T follicular helper cell (primary cell): ENCODE data around the gene SLC38A9.

ENCODE experiments used
- DNase-seq: peaks from one replicate; pipeline ENCODE4 v3.0.0-alpha.2; 2020; ENCODE audit warnings: low read depth

The SLC38A9 gene

DNA sequence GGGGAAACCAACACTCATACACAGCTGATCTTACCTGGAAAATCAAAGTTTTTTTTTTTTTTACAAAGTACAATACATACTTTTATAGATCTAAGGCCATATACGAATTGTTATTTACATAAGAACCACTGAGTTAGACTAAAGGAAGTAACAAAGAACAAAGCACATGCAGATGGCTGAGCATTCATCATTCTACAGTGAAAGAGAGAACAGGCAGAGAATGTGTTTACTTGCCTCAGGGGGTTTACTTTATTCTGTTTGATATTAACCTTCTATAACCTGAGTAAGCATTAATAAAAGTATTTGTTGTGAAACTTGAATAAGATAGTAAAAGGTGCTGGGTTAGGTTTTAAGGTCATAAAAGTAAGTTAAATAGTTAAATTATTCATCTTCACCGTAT is 54.7 kb downstream of the SLC38A9 start:
- DNase-seq: no peak

DNA sequence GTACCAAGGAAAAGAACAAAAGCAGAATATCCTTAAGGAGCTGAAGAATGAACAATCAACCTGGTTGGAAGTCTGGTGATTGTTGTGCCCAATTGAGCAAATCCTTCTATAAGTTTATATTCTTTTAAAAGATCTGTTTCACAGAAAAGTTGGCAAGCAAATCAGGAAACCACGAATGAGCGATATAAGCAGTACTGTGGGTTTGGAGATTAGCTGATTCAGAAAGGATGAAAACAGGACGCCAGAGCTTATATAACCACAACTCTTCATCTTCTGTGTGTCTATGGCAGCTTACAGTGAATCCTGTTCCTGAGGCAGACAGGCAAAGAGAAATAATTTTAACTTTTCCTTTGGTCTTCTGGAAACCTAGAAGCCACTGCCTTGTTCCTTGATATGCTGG is 61.7 kb downstream of the SLC38A9 start:
- no peak for DNase-seq

DNA sequence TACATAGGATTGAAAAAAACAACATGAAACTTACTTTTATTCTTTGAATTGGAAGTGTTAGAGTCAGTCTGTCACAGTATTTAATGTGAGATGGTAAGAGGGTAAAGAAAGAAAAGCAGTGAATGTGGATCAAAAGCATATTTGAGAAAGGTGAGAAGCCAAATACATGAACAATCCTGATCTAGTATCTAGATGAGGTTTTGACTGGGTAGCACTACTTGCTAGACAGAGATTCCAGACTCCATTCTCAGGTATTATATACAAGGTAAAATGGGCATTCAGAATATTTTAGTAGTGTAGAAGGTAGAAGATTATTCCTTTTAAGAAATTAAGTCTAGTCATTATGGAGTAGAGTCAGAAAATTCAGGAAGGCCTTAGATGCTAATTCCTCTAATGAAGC is 62.2 kb downstream of the SLC38A9 start:
- DNase-seq: no peak

DNA sequence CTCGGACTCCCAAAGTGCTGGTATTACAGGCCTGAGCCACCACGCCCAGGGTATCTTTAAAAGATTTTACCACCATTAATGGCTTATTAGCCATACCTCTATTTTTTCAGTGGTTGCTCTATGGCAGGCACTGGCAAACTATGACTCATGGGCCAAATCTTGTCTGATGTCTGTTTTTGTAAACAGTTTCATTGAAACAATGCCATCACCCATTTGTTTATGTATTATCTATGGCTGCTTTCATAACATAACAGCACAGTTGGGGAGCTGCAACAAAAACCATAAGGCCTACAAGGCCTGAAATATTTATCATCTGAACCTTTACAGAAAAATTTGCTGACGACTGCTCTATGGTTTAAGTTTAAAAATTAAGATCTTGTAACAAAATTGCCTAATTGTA is 66.8 kb downstream of the SLC38A9 start:
- DNase-seq: no peak

DNA sequence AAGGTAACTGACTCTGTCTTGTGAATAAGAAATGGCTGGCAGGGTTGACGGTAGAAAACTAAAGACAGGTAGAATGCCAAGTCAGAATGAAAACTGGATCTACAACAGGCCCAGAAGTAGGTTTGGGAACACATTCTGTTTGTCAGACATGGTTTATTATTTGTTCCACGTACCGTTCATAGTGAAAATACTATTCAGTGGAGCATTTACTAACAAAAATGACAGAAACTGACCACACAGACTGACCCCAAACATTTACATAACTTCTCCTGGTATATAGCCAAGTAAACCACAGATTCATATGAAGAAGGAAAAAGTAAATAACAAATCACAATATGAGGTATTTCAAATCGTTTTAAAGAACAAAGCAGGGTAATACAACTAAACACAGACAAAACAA is 73.7 kb downstream of the SLC38A9 start:
- DNase-seq: no peak

DNA sequence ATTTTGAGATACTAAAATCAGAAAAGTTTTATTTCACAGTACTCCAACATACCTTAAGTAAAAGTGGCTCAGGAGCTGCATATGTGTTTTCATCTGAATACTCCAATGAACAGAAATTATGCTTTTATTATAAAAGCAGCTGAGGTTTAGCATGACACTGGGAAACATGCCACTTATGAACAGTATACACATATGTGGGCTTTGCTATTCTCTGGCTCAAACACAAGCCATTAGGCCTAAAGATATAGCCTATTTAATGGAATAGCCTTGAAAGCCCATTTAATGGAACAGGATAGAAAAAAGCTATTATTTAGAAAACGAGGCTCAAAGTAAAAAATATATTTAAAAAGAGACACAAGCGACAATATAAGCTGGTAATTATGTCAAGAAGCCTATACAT is 74.1 kb downstream of the SLC38A9 start:
- no peak for DNase-seq

DNA sequence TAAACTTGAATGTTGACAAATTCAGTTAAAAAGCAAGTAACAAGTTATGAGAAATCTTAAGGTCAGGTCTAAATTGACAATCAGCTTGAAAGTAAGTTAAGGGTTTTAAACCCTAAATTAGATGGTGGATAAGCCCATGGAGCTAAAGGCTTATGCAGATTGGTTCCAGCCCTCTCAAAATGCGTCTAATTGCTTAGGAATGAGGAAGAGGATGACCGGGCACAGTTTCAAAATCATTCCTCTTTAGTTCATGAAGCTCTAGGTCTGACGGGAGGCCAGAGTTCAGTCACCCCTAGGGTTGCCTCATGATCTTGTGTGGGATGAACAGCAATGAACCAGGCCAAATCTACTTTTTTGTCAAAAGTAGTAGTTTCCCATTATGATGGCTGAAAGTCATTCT is 75.4 kb downstream of the SLC38A9 start:
- no peak for DNase-seq

DNA sequence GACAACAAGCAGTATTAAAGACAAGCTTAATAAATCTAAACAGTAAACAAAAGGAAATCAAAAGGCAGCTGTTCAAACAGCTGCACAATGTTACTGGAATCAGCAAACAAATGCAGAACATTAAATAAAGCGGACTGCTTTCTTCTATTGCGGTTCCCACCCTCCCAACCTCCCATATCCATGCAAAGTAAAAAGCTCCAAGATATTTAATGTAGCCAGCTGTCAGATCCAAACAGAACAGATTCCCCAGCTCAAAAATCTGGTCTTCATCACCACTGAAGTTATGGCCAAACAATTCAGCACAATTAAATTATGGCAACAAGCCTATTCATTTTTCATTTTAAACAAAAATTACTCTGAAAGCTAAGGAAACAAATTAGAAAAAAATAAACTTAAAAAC is 75.9 kb downstream of the SLC38A9 start:
- no peak for DNase-seq

DNA sequence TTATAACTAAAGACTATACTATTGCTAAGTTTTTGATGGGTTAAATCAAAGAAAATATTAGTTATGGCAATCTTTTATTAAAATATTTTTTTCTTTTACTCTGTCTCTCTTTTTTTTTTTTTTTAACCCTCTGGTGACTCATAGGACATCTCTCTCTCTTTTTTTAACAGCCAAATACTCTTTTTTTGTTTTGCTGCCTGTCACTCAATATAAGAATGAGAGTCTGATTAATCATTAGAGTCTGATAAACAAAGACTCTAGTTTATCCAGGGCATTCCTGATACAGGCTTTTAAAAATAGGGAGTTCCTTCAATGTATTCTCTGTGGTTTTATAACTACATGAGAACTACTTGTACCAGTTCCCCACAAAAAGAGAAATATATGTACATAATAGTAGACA is 77.3 kb downstream of the SLC38A9 start:
- DNase-seq: no peak

DNA sequence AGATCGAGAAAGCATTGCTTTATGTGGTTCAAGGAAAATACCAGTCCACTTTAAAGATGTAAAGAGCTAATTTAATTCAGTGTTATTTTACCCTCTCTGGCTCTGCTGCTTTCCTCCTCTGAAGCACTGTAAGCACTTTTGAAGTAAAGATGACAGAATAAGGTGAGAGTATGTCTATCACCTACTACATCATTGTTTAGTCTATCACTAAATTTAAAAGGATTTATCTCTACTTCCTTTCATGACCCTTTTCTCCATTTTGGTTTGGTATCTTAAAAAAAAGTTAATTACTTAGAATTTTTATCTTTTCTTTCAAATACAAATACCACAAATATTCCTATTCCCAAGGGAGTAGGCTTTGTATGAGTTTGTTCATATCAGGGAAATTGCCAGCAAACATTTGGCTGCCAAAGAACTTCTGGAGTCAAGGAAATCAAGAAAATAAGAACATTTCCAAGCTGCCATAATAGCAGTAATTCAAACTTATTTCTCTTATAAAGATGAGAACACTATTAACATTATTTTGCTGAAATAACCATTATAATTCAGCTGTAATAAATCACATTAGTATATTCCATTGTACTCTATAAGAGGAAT is 77.8 kb downstream of the SLC38A9 start:
- DNase-seq: no peak

DNA sequence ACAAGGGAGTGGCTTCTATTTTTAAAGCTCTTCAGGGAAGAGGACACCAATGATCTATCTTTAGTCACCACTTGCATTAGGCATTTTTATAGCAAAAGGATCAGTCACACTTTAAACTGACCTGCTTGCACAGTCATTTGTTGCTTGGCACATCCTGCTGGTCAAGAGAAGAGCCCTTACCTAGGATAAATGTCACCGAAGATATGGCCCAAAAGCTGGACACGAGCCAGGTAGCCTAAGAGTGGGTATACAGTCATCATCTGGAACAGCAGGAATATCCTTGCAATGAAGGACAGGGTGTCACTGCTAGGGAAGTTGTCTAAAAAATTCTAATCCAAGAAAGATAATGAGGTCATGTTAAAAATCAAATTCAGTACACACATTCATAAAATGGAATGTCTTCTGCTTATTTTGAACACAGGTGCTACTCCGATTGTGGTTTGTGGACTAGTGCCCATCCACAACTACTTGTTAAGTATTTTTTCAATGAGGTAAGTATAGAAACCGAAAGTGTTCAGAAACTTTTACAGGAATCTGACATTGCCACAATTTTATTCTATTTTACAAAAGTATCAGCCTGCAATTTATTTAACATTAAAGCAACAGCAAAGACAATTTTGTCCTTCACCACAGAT is 78.4 kb downstream of the SLC38A9 start:
- no peak for DNase-seq

DNA sequence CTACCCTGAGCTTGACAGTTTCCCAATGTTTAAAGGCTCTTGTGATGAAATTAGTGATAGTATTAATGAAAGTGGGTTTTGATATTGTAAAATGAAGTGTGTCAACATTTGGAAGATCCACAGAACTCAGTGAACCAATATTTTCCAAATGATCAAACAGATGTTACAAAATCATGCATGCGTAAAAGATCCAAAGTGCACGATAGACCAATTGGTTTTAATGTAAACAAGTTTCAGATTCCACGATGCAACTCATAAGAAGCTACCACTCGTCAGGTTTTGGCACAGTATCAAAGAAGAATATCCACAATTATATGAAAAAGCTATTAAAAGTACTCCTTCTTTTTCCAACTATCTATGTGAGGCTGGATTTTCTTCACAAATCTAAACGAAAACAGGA is 82.3 kb downstream of the SLC38A9 start:
- no peak for DNase-seq

DNA sequence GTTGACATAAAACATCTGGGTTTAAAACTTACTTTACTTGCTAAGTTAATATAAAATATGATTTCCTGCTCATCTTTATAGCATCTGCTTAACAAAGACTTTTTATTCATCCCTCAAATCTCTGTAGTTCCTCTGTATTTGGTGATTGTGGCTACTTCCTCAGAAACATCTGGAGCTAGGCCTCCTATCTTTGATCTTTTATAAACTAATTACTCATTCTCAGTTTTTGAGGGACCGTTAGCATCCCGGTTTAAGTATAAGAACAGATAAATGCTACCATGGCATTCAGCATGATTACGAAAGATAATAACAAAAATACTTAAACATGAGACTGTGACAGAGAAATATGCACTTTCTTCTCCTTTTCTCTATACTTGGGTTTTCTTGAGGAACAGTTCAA is 85.3 kb downstream of the SLC38A9 start:
- DNase-seq: no peak

DNA sequence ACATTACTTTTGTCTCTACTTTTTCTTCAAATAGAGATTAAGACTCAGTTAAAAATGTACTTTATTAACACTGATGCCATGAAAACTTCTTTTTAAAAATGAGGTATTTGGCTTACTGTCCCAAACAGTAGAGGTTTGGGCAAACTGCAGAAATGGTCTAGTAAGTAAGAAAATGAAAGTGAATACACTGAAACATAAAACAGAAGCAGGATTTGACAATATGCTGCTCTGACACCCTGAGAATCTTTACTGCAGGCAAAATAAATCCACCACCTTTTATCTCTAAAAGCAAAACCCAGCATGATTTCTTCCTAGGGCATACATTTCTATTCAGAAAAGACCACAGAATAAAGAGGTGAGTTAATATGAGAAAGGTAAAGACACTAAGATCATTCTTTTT is 86.2 kb downstream of the SLC38A9 start:
- no peak for DNase-seq

DNA sequence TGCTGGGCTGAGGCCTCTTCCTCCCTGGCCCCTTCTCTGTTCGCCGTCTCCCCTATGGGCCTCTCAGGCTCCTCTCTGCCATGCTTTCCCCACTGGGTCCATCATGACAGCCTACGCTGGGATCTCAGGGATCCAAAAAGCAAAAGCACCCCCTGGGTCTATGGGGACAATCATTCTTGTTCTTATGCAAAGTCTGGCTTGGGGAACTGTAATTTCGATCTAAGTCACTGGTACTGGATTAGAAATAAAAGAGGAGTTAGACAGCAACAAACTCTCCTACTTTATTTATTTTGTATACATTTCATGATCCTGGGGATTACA is 86.6 kb downstream of the SLC38A9 start:
- DNase-seq: no peak

DNA sequence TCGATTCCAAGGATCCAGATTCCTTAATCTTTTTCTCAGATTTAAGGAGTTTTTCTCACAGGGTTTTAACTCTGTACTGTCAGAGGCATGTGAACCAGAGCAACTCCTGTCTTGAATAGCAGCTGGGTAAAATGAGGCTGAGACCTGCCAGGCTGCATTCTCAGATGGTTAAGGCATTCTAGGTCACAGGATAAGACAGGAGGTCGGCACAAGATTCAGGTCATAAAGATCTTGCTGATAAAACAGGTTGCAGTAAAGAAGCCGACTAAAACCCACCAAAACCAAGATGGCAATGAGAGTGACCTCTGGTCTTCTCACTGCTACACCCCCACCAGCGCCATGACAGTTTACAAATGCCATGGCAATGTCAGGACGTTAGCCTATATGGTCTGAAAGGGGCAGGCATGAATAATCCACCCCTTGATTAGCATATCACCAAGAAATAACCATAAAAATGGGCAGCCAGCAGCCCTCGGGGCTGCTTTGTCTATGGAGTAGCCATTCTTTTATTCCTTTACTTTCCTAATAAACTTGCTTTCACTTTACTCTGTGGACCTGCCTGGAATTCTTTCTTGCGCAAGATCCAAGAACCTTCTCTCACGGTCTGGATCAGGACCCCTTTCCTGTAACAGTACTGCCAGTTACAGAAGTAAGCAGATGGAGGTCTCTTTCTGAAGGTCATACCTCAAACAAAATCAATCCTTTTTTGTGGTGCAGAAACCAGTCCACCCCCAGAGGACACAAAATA is 87.1 kb downstream of the SLC38A9 start:
- no peak for DNase-seq

DNA sequence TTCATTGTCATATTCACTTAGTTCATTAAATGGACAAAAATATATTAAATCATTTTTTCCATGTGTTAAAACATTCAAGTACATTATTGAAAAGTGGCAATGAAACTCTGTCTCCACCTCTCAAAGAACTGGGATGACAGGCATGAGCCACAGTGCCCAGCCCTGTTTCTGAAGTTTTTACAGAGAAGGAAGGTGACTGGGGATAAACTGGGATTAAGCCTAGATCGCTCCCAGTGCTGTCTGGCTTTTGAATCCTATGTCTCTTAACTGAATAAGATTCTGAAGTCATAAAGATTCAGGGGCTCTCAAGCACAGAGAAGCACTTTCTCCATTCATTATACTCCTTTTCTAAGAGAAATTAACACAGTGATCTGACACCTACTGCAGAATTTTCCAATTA is 88.3 kb downstream of the SLC38A9 start:
- no peak for DNase-seq

DNA sequence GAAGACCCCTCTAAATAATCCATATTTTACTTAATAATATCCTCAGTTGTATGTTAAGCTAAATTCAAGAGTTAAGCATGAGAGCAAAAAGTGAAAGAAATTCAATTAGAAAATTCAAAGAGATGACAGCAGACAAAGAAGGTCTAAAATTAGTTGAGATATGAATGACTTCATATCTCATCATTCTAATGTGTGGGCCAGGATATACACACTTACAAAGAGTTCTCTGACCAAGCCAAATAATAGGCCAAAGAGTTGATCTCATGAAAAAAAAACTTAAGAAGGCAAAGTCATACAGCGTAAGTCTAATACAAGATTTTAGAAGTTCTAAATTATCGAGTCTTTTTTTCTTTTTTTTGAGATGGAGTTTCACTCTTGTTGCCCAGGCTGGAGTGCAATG is 89.7 kb downstream of the SLC38A9 start:
- DNase-seq: no peak

DNA sequence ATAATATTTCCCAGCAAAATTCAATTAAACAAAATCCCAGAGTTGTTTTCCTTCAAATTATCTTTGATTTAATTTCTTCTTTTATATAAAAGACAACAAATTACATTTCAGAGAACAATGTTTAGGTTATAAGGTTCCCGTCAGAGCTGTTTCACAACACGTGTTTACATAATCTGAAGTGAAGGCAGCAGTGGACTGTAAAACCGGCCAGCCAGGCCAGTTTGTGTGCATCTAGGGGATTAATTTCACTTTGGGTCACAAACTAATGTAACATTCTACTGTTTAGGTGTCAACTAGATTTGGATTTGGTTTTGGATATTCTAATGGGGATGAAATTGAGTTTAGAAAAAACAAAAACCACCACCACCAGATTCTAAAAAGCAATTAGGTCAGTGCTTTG is 90.9 kb downstream of the SLC38A9 start:
- no peak for DNase-seq

DNA sequence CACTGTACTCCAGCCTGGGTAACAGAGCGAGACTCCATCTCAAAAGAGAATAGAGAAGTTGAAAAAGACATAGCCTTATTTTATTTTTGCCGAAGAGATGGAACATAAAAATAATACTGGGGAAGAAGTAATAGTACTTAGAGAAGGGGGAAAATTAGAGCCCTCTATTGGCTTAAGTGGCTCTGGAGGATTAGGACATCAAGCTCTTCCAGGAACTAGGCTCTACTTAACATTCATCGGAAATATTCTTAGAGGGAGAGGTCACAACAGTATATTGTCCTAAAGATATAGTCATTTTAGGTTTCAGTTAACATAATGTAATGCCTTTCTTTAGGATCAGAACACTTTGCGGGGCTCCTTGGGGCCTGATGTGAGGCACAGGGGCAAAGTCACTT is 91.4 kb downstream of the SLC38A9 start:
- no peak for DNase-seq

DNA sequence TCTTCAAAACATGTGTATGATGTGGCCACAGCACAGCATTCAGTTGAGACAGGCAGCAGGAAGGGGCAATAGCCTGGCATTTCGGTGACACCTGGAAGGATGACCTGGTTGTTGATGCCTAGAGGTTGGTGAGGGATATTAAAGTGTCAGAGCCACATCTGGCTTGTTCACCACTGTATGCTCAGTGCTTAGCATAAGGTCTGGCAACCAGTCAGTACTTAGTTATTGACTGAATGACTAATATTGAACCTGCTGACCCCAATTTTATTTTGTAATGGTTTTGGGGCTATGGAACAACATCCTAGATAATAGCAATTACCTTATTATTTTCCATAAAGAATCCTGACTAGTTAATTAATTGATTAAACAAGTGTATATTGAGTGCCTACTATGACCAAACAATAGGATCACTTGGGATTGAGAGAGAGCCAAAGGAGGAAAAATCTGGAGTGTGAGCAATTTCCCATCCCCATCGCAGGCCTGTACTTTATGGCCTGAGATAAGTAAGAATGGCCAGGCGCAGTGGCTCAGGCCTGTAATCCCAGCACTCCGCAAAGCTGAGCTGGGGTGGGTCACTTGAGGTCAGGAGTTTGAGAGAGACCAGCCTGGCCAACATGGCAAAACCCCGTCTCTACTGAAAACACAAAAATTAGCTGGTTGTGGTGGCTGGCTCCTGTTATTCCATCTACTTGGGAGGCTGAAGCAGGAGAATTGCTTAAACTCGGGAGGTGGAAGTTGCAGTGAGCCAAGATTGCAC is 91.9 kb downstream of the SLC38A9 start:
- DNase-seq: no peak

DNA sequence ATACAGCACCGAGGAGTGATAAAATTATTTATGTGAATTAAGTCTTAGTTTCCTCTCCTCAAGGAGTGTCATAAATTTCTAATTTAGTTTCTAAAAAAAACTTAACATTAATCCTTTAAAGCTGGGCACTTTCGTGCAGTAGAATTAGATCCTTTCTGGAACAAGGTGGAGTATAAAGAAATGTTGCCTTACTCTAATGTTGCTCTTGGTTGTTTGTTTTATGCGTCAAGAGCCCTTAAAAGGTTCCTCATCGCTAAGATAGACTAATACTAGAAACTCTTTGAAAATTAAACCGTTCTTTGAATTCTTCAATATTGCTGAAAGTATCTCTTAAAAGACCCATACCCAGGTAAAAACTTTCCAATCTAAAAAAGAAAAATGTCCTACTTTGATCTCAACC is 93.8 kb downstream of the SLC38A9 start:
- DNase-seq: no peak
